ENCODE results near the gene SCG5. TPM values are rescaled to one million over a fixed set of nuclear protein-coding genes. Genes with fewer than 3 reads are reported as not detected.

SCG5 gene
- total RNA-seq, 1 donor from 2014 or later: not detected

DNA sequence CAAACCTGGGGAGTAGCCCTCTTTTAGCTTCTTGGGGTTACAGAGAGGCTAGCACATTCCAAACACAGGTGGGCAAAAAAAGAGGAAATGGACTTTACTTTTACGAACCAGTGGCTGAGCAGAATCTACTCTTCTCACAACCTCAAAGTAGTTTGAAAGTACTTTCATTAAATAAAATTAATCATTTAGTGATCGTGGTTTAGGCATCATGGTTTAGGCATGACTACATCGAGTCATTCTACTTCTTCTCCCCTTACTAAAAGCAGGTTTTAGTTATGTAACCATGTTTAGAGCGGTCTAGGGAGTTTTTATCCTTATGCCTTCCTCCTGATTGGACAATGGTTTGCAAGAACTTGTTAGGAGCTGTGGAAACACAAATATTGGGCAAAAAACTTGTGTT lies 73.8 kb downstream of the SCG5 start:
- intact Hi-C loops (cut with DNase I): no loop called here
- no peak for DNase-seq (ENCODE audit: missing footprints)
- ATAC-seq: no peak

DNA sequence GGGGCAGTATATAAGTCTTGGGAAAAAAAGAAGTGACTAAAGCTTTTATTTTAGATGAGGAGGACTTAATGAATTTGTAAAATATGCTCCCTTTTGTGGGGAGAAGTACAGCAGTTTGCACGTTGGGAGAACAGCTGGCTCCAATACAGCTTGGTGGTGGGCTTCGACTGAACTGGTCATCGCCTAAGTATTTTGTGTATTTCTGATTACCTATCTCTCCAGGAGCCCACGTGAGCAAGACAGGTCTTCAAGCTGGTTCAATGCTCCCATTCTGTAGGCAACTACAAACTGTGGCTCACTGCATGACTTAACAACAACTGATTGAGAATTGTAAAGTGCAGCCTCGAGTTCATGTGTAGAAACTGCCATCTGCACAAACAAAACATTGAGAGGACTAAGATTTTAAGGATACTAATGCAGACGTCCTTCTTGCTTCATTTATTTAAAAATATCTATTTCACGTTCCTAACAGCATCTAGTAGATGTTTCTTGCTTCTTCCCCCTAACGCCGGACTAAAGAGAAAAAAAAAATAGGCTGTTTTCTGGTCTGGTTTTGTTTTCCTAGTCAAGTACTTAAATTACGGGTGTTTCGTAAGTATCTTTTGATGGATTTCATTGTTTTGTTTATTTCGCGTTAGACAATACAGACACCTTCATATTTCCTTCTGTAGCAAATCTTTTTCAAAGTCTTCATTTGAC lies 74.9 kb downstream of the SCG5 start:
- ATAC-seq (no peak), DNase-seq (ENCODE audit: missing footprints) (no peak)
- intact Hi-C loops (cut with DNase I): no loop called here

DNA sequence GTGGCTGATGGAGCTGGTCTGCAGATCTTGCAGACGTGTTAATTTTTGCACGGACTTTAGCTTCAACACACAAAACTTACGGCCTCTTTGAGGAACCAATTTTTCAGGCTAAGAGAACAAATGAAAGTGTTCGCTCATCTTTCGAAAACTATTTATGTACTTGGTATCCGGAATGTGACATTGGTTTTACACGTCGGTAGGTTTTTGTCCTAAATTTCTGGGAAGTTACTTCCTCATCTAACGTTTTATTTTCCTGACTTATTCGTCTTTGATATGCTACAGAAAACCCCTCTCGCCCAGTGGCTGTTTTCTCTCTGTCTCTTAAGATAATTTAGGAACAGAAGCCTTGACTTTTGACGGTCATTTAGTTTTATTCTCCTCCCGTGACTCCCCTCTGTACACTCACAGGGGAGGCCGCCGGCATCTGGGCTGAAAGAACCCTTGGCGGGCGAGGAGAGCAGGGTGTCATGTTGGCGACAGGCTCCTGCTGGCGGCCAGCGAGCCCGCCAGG lies 75.5 kb downstream of the SCG5 start:
- no peak for ATAC-seq
- intact Hi-C loops (cut with DNase I): no loop called here
- no peak for DNase-seq (ENCODE audit: missing footprints)

DNA sequence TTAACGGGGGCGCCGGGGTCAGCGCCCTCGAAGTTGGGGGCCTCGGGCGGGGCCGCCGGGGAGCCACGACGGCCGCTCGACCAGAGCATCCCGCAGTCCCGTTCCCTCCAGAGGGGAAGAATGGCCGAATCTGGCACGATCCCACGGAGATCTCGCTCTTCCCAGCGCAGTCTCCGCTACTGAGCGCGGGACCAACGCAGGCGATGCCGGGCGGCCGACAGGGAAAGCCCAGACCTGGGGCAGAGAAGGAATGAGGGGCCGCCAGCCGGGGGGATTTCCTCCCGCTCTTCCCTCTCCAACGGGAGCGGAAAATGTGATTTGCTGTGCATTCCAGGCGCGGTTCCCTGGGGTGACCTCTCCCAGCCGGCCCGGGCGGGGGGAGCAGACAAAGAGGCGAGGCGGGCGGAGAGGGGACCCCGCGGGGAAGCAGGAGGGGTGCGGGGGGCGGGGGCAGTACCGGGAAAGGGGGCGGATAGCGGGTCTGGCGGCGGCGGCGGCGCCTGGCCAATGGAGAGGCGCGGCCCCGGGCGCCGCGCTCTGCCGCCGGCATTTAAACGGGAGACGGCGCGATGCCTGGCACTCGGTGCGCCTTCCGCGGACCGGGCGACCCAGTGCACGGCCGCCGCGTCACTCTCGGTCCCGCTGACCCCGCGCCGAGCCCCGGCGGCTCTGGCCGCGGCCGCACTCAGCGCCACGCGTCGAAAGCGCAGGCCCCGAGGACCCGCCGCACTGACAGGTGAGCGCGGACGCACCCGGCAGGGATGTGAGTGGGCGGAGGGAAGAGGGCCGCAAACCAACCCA lies 76.1 kb downstream of the SCG5 start, which contains the start of gene GREM1:
Gene GREM1, plus strand, starts transcription at position 579 of the 801 bp plus-strand sequence. CDS start 12,687 bp downstream, outside the sequence.
- ATAC-seq: no peak
- no peak for DNase-seq (ENCODE audit: missing footprints)
- intact Hi-C loops (cut with DNase I): no loop called here

DNA sequence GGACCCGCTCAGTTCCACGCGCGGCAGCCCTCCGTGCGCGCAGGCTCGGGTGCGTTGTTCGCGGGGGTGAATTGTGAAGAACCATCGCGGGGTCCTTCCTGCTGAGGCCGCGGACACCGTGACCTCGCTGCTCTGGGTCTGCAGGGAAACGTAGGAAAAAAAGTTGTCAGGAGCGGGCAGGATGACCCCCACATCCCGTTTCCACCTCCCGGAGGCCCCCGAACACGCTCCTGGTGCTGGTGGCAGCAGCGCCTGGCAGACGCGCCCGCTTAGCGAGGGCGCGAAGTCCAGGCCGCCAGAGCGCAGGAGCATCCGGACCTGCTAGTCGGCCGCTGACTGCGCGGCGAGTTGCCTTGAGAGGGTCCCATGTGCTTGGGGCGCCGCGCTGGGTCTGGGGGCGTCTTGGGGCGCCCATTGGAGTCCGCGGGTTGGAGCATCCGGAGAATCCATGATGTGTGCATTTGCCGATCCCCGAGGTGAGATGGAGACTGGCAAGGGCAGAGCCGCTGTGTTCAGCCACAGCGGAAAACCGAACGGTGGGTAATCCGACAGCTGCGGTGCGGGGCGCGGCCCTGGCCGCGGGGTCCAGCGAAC lies 76.8 kb downstream of the SCG5 start:
- intact Hi-C loops (cut with DNase I): no loop called here
- ATAC-seq (no peak), DNase-seq (ENCODE audit: missing footprints) (no peak)

DNA sequence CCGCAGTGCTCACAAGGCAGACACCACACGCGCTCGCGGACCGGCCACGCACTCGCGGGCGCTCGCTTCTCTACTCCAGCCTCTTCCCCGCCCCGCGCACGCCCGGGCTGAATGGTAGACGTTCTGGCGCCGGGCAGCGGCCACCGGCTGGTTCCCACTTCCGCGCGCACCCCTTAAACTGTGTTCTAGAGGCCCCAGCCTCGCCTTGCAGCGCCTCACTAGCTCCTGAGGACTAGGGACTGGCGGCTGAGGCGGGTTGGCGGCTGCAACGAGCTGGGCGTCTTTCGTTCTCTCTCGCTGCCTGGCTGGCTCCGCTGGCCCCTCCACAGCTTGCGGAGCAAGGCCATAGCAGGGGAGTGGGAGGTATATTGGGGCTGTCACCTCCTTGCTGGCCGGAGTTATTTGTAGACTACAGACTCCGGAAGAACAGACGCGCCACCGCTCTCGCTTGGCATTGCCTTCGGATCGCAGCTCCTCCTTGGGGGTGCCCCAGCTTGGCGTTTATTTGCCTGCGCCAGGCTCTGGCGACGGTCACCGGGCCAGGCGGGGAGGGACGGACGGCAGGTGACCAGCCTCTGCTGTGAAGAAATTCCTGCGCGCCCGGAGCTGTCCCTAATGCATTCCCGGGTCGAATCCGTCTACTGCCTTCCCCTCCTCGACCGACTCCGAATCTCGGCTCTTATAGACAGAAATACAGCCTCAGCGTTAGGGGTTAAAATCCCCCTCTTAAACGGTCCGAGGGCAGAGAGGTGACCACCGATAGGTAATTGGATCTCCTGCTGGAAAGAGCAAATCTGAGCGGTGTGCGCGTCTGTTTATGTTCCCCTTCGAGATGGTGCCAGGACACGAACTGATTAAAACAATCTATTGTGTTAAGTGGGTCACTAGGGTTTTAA lies 77.6 kb downstream of the SCG5 start:
- DNase-seq (ENCODE audit: missing footprints) (no peak), ATAC-seq (no peak)
- intact Hi-C loops (cut with DNase I): no loop called here

DNA sequence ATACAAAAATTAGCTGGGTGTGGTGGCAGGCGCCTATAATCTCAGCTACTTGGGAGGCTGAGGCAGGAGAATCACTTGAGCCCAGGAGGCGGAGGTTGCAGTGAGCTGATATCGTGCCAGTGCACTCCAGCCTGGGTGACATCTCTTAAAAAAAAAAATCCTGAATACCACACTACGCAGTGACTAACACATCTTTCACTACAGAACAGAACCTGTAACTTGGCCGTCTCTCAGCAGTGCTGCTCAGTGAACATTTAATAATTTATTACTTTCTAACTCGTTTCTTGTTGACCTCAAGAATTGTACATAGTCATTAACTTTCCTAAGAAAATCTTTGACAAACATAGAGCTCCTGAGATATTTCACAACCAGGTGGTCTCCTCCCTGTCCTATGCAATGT lies 80.1 kb downstream of the SCG5 start:
- no peak for ATAC-seq
- DNase-seq (ENCODE audit: missing footprints): no peak
- intact Hi-C loops (cut with DNase I): no loop called here

DNA sequence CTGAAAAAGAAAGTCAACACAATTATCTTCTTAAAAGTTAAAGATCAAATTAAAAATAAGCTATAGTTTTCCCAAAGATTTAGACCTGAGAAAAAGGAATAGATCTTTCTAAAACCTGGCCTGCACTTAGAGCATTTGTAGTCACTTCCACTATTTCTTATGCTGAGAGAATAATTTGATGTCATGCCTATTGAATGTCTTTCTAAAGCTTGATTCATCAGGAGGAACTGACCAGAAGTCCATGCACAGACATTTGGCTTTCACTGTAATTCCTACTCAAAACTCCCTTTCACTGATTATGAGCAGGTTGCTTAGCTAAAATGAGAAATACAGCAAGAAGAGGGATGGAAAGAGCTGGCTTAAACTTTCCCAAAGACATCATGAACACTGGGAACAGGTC lies 80.6 kb downstream of the SCG5 start:
- no peak for DNase-seq (ENCODE audit: missing footprints)
- intact Hi-C loops (cut with DNase I): no loop called here
- no peak for ATAC-seq

DNA sequence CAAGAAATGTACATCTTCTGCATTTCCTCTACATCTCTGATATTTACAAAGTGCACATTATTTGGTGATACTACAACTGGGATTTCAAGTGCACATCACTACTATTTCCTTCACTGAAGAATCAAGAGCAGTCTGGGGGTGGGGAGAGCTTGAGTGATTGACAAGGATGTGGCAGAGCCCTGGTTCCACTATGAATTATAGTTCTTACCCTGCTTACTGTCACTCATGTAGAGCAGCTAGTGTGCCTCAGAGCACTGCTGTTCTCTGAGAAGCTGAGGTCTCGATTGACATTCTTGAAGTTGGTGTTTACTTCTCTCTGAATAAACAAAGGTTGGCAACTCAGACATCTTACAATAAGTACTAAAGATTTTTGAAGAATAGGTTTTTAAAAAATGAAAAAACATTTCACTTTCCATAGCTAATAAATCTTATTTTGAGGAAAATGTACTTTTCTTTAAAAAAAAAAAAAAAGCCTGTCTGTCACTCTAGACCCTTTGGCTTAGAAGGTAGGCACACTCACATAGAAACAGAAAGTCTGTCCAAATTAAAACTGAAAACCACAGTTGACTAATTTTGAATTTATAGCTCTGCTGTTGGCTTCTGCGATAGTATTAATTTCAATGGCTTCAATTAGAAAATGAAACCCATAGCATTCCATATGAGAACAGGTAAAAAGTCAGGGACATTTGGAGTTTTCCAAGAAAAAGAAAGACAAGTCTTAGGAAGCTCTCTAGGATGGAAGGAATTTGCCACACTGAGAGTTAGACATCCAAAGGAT lies 81.8 kb downstream of the SCG5 start:
- intact Hi-C loops (cut with DNase I): no loop called here
- no peak for DNase-seq (ENCODE audit: missing footprints)
- no peak for ATAC-seq

DNA sequence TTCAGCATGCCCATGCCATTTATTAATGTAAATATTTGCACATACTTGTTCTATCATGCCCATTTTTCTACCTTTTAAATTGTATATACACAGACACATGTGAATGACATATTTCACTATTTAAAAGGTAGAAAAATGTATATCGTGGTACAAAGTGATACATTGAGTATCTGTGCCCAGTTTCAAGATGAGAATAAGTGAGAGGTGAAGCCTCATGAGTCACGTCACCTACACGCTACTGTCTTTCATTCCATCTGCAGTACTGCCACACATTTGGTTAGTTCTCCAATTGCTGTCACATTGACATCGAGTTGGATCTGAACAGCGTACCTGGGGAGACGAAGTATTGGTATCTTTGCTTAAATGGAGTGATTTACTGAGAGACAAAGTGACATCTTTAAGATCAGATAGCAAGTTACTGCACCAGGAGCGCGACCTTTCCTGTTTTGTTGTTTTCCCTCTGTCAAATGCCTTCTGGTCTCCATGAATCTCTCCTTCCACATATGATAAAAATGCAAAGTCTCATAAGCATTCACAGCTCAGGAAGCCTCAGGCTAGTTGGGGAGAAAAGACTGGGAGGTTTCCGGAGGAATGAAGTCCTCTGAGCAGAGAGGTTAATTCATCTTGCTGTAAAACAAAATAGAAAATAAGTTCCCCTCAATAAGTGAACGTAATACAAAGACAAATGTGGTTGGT lies 88.3 kb downstream of the SCG5 start:
- intact Hi-C loops (cut with DNase I): no loop called here
- DNase-seq (ENCODE audit: missing footprints) (no peak), ATAC-seq (no peak)

DNA sequence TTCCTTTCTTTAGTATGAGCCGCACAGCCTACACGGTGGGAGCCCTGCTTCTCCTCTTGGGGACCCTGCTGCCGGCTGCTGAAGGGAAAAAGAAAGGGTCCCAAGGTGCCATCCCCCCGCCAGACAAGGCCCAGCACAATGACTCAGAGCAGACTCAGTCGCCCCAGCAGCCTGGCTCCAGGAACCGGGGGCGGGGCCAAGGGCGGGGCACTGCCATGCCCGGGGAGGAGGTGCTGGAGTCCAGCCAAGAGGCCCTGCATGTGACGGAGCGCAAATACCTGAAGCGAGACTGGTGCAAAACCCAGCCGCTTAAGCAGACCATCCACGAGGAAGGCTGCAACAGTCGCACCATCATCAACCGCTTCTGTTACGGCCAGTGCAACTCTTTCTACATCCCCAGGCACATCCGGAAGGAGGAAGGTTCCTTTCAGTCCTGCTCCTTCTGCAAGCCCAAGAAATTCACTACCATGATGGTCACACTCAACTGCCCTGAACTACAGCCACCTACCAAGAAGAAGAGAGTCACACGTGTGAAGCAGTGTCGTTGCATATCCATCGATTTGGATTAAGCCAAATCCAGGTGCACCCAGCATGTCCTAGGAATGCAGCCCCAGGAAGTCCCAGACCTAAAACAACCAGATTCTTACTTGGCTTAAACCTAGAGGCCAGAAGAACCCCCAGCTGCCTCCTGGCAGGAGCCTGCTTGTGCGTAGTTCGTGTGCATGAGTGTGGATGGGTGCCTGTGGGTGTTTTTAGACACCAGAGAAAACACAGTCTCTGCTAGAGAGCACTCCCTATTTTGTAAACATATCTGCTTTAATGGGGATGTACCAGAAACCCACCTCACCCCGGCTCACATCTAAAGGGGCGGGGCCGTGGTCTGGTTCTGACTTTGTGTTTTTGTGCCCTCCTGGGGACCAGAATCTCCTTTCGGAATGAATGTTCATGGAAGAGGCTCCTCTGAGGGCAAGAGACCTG lies 89.5 kb downstream of the SCG5 start:
- DNase-seq (ENCODE audit: missing footprints) (no peak), ATAC-seq (no peak)
- intact Hi-C loops (cut with DNase I): no loop called here

DNA sequence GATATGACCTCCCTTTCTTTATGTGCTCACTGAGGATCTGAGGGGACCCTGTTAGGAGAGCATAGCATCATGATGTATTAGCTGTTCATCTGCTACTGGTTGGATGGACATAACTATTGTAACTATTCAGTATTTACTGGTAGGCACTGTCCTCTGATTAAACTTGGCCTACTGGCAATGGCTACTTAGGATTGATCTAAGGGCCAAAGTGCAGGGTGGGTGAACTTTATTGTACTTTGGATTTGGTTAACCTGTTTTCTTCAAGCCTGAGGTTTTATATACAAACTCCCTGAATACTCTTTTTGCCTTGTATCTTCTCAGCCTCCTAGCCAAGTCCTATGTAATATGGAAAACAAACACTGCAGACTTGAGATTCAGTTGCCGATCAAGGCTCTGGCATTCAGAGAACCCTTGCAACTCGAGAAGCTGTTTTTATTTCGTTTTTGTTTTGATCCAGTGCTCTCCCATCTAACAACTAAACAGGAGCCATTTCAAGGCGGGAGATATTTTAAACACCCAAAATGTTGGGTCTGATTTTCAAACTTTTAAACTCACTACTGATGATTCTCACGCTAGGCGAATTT lies 91.2 kb downstream of the SCG5 start:
- intact Hi-C loops (cut with DNase I): no loop called here
- ATAC-seq: no peak
- DNase-seq (ENCODE audit: missing footprints): no peak

DNA sequence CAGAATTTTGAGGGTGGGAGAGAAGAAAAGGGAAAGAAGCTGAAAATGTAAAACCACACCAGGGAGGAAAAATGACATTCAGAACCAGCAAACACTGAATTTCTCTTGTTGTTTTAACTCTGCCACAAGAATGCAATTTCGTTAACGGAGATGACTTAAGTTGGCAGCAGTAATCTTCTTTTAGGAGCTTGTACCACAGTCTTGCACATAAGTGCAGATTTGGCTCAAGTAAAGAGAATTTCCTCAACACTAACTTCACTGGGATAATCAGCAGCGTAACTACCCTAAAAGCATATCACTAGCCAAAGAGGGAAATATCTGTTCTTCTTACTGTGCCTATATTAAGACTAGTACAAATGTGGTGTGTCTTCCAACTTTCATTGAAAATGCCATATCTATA lies 91.8 kb downstream of the SCG5 start:
- intact Hi-C loops (cut with DNase I): no loop called here
- DNase-seq (ENCODE audit: missing footprints): no peak
- ATAC-seq: no peak

DNA sequence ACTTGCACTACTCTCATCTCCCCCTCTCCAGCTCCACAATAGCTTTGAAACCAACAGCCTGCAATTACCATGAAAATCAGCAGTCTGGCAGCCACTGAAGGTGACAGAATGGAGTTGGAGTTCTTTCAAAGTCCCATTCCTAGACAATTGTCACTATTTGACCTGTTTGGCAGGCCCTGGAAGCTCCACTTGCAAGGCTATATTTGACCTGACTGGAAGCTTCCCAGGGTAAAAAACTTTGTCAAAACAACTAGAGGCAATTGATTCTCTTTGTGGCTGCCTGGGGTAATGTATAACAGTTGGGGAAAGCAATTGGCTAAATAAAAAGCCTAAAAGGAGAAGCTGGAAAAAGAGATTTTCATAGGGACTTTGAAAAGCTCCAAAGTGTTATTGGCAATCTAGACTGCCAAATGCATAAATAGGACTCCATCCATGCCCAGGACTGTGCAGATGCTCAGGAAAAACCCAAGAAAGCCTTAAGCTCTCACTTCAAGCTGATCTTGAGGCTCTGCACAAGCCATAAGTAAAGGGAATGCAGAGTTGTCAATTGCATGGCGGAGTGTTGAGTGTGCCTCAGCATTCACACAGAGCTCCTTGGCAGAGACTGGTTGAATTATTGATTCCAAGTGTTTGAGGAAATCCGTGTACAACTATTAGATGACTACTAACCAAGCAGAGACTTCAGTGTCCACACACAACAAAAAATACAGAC lies 94.6 kb downstream of the SCG5 start:
- DNase-seq (ENCODE audit: missing footprints): no peak
- intact Hi-C loops (cut with DNase I): no loop called here
- no peak for ATAC-seq

DNA sequence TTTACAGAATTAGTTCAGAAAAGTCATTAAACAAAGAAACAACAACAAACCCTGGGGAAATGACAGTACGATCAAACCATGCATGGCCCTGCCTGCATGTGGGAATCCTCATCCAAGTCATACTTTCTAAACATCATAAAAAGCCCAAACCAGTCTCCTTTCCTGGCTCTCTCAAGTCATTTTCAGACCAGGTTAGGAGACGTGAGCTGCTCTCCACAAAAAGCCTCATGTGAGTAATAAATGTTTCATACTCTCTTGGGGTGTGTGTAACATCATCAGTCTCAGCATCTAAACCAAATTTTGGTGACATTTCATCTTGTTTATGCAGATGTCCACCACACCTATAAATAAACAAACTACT lies 95.2 kb downstream of the SCG5 start:
- intact Hi-C loops (cut with DNase I): no loop called here
- no peak for DNase-seq (ENCODE audit: missing footprints)
- ATAC-seq: no peak

DNA sequence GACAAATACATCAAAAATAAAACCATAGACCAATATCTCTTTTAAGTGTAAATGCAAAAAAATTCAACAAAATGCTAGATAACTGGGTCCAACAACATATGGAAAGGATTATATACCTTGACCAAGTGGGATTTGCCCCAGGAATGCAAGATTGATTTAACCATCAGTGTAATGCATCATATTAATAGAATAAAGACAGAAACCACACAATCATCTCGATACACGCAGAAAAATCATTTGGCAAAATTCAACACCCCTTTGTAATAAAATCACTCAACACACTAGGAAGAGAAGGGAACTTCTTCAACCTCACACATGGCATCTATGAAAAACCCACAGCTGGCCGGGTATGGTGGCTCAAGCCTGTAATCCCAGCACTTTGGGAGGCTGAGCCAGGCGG lies 95.8 kb downstream of the SCG5 start:
- ATAC-seq (no peak), DNase-seq (ENCODE audit: missing footprints) (no peak)
- intact Hi-C loops (cut with DNase I): no loop called here
